Activated B cell treated with CpG ODN at 0.5 μM for 24 hours (primary cell): ENCODE results near the gene IRAK2. TPM values are rescaled to one million over a fixed set of nuclear protein-coding genes. Genes with fewer than 3 reads are reported as not detected.
"Not testable (repeated sequence)": the region's sequence is repeated elsewhere in the genome, so short reads cannot be mapped to it uniquely, and the experiment has no call there.

Experiments used
- ATAC-seq: fragments of 200-7000 bp; cut with Tn5 transposase; one replicate; pipeline ENCODE4 v1.10.0; 2021; ENCODE audit warnings: low read depth, mild to moderate bottlenecking, moderate library complexity
- CTCF ChIA-PET: fragments of 350-600 bp; sonication (Branson Sonifier 250); formaldehyde crosslinking; loops from one replicate; lab custom pipeline; 2021; ENCODE audit warnings: antibody characterized with exemption; lab: Charles Lee
- POLR2A ChIA-PET: fragments of 350-600 bp; sonication (Branson Sonifier 250); formaldehyde crosslinking; loops from one replicate; lab custom pipeline; 2021; ENCODE audit warnings: antibody characterized with exemption; lab: Charles Lee
- DNase-seq: peaks from one replicate; pipeline ENCODE4 v3.0.0; 2022
- H3K27ac Mint-ChIP-seq: one replicate; pipeline ENCODE4 v1.8.0; 2020; ENCODE audit warnings: mixed read lengths
- H3K27me3 Mint-ChIP-seq: one replicate; pipeline ENCODE4 v1.8.0; 2021; ENCODE audit warnings: mixed read lengths
- H3K36me3 Mint-ChIP-seq: one replicate; pipeline ENCODE4 v1.8.0; 2021; ENCODE audit warnings: low read depth, mixed read lengths
- H3K4me1 Mint-ChIP-seq: one replicate; pipeline ENCODE4 v1.8.0; 2021; ENCODE audit warnings: mixed read lengths
- H3K4me3 Mint-ChIP-seq: one replicate; pipeline ENCODE4 v1.8.0; 2020; ENCODE audit warnings: mild to moderate bottlenecking, mixed read lengths
- H3K9me3 Mint-ChIP-seq: one replicate; pipeline ENCODE4 v1.8.0; 2020; ENCODE audit warnings: mixed read lengths
- intact Hi-C: fragments of 100-400 bp; cut with micrococcal nuclease; formaldehyde crosslinking; loops from one replicate; pipeline ENCODE4 v1.15.1; 2024
- total RNA-seq: library from RNA; stranded (reverse); gene quantifications from 2 replicates; pipeline ENCODE4 v1.2.3, GENCODE V29; 2022
- TF ChIP-seq, protein P1 (sequence below): fragments of 200-600 bp; IDR thresholded peaks from one replicate; pipeline ENCODE4 v1.8.0; 2022; ENCODE audit warnings: antibody characterized with exemption, mild to moderate bottlenecking

Gene IRAK2
- total RNA-seq, 1 donor from 2014 or later = 8.6 TPM

- intact Hi-C loops = no loop called here
- ChIA-PET CTCF (no interaction called here), POLR2A (interaction anchor here (0.6 kb wide), 1 partner anchor 328 kb away, joined by 3 read pairs; no protein-coding TSS in a partner anchor)
- Mint-ChIP-seq H3K9me3 (no peaks in the 10 kb centered on the region), H3K27ac (no peak overlapping the region), H3K27me3 (no peaks in the 10 kb centered on the region), H3K4me1 (no peaks in the 10 kb centered on the region), H3K4me3 (no peak overlapping the region), H3K36me3 (peaks cover 30% of the 10 kb centered on the region)
- ATAC-seq (no peak), DNase-seq (no peak)
- TF ChIP-seq, protein P1, sequence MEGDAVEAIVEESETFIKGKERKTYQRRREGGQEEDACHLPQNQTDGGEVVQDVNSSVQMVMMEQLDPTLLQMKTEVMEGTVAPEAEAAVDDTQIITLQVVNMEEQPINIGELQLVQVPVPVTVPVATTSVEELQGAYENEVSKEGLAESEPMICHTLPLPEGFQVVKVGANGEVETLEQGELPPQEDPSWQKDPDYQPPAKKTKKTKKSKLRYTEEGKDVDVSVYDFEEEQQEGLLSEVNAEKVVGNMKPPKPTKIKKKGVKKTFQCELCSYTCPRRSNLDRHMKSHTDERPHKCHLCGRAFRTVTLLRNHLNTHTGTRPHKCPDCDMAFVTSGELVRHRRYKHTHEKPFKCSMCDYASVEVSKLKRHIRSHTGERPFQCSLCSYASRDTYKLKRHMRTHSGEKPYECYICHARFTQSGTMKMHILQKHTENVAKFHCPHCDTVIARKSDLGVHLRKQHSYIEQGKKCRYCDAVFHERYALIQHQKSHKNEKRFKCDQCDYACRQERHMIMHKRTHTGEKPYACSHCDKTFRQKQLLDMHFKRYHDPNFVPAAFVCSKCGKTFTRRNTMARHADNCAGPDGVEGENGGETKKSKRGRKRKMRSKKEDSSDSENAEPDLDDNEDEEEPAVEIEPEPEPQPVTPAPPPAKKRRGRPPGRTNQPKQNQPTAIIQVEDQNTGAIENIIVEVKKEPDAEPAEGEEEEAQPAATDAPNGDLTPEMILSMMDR = no peak
These were observed 7.7 kb upstream of the IRAK2 start for GRCh38 chr3:10157031-10157430.

DNA sequence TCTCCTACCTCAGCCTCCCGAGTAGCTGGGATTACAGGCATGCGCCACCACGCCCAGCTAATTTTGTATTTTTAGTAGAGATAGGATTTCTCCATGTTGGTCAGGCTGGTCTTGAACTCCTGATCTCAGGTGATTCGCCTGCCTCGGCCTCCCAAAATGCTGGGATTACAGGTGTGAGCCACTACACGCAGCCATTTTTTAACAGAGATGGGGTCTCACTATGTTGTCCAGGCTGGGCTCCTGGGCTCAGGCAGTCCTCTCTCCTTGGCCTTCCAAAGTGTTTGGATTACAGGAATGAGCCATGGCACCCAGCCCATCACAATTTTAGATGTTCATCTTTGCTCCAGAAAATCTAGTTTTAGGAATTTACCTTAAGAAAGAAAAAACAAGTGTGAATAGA is 6.2 kb upstream of the IRAK2 start:
- H3K9me3 Mint-ChIP-seq, DNase-seq, ATAC-seq, H3K4me1 Mint-ChIP-seq, H3K4me3 Mint-ChIP-seq, H3K27ac Mint-ChIP-seq, POLR2A ChIA-PET, CTCF ChIA-PET, H3K27me3 Mint-ChIP-seq, intact Hi-C loops: not testable (repeated sequence)
- peaks cover 20% of the 10 kb centered on the region for H3K36me3 Mint-ChIP-seq

GRCh38 chr3:10160346-10160745 is 4.4 kb upstream of the IRAK2 start:
- DNase-seq = no peak
- no peaks in the 10 kb centered on the region for H3K27me3 Mint-ChIP-seq
- no peak overlapping the region for H3K4me3 Mint-ChIP-seq
- TF ChIP-seq, protein P1 = no peak
- intact Hi-C loops = no loop called here
- ATAC-seq = no peak
- no peaks in the 10 kb centered on the region for H3K9me3 Mint-ChIP-seq
- H3K4me1 Mint-ChIP-seq = peaks cover 8% of the 10 kb centered on the region
- peaks cover 8% of the 10 kb centered on the region for H3K36me3 Mint-ChIP-seq
- H3K27ac Mint-ChIP-seq = no peak overlapping the region
- ChIA-PET POLR2A (interaction anchor here (1.0 to 1.3 kb wide), 4 partner anchors 19 to 63 kb away, joined by 3 to 5 read pairs (median 4); partner anchors contain the start of gene VHL), CTCF (interaction anchor here (1.2 kb wide), 1 partner anchor 44 kb away, joined by 3 read pairs; no protein-coding TSS in a partner anchor)

- no peak overlapping the region for H3K4me3 Mint-ChIP-seq
- H3K4me1 Mint-ChIP-seq = peaks cover 11% of the 10 kb centered on the region
- no peak for ATAC-seq
- no peak for DNase-seq
- H3K27me3 Mint-ChIP-seq = no peaks in the 10 kb centered on the region
- ChIA-PET POLR2A (interaction anchor here (1.3 kb wide), 1 partner anchor 19 kb away, joined by 4 read pairs; the partner anchor contains the start of gene VHL), CTCF (interaction anchor here (1.2 kb wide), 1 partner anchor 45 kb away, joined by 3 read pairs; no protein-coding TSS in a partner anchor)
- H3K9me3 Mint-ChIP-seq = no peaks in the 10 kb centered on the region
- intact Hi-C loops = no loop called here
- H3K36me3 Mint-ChIP-seq = peaks cover 3% of the 10 kb centered on the region
- TF ChIP-seq, protein P1 = no peak
- no peak overlapping the region for H3K27ac Mint-ChIP-seq
These were observed 3.8 kb upstream of the IRAK2 start for GRCh38 chr3:10160925-10161324.

DNA sequence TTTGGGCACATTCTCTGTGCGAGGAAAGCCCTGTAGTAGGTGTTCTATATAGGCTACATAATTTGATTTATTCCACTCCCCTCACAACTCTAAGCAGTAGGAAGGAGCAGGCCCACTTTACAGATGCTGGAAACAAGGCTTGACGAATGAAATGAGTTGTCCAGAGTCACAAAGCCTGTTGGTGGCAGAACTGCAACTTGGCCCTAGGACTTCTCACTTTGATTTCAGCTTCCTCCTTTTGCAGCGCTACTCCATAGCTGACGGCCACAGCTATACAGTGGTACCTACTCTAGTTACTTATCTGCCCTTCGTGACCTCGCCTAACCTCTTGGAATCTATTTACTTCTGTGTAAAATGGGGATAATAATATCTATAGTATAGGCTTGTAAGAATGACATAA is 2.5 kb upstream of the IRAK2 start:
- H3K4me3 Mint-ChIP-seq = no peak overlapping the region
- intact Hi-C loops = loop anchor here (1.0 kb wide), 1 partner anchor 16 kb away; no protein-coding TSS in a partner anchor
- DNase-seq (no peak), ATAC-seq (no peak)
- H3K36me3 Mint-ChIP-seq = peaks cover 7% of the 10 kb centered on the region
- H3K27ac Mint-ChIP-seq = no peak overlapping the region
- POLR2A ChIA-PET = interaction anchor here (0.5 to 1.2 kb wide), 7 partner anchors 9 to 519 kb away, joined by 3 to 6 read pairs (median 4); no protein-coding TSS in a partner anchor
- CTCF ChIA-PET = interaction anchor here (1.2 to 4.0 kb wide), 2 partner anchors 28 to 61 kb away, joined by 3 to 24 read pairs; no protein-coding TSS in a partner anchor
- peaks cover 24% of the 10 kb centered on the region for H3K4me1 Mint-ChIP-seq
- TF ChIP-seq, protein P1 = no peak
- H3K27me3 Mint-ChIP-seq = no peaks in the 10 kb centered on the region
- H3K9me3 Mint-ChIP-seq = no peaks in the 10 kb centered on the region

GRCh38 chr3:10164201-10164545 is 546 bp upstream of the IRAK2 start:
- not testable (repeated sequence) for DNase-seq, H3K27ac Mint-ChIP-seq, H3K9me3 Mint-ChIP-seq, H3K27me3 Mint-ChIP-seq, ATAC-seq
- ChIA-PET POLR2A (interaction anchor here (0.7 to 3.4 kb wide), 6 partner anchors 22 to 767 kb away, joined by 3 to 15 read pairs (median 7); partner anchors contain the start of gene VHL), CTCF (interaction anchor here (0.8 to 4.0 kb wide), 5 partner anchors 28 to 125 kb away, joined by 3 to 24 read pairs (median 4); no protein-coding TSS in a partner anchor)
- Mint-ChIP-seq H3K4me3 (peak overlapping the region; percentile 86), H3K36me3 (peaks cover 15% of the 10 kb centered on the region), H3K4me1 (peaks cover 35% of the 10 kb centered on the region)
- intact Hi-C loops = loop anchor here (1.0 to 2.0 kb wide), 4 partner anchors 23 to 84 kb away; partner anchors contain the start of genes BRK1, TATDN2 and VHL
